Neutrophil (primary cell): ENCODE data around the gene SYN1.

ENCODE experiments used
- H3K27ac ChIP-seq: fragments of 200-600 bp; sonication (generic); 2 replicates; pipeline ENCODE4 v1.5.1; 2016; ENCODE audit warnings: mild to moderate bottlenecking, moderate library complexity
- H3K27me3 ChIP-seq: fragments of 200-600 bp; sonication (generic); 2 replicates; pipeline ENCODE4 v1.6.0; 2016; ENCODE audit warnings: mild to moderate bottlenecking
- H3K36me3 ChIP-seq: fragments of 200-600 bp; sonication (generic); 2 replicates; pipeline ENCODE4 v1.5.1; 2017
- H3K4me1 ChIP-seq, 2 experiments: fragments of 200-600 bp in 1 of 2; sonication (generic) in 1 of 2; 1 replicate in 1 of 2; 2 replicates in 1 of 2; pipeline versions ENCODE4 v1.5.1 to v1.6.1; 2013 to 2016; ENCODE audit warnings: low read depth in 1 of 2, low read length in 1 of 2, mild to moderate bottlenecking in 1 of 2, moderate library complexity in 1 of 2; ENCODE audit not compliant: control insufficient read depth in 1 of 2, insufficient read depth in 1 of 2
- H3K4me3 ChIP-seq, 2 experiments: fragments of 200-600 bp in 1 of 2; sonication (generic) in 1 of 2; 1 replicate in 1 of 2; 2 replicates in 1 of 2; pipeline ENCODE4 v1.5.1; 2013 to 2016; ENCODE audit warnings: low read depth in 1 of 2, low read length in 1 of 2, mild to moderate bottlenecking in 1 of 2, moderate library complexity in 1 of 2
- H3K9me3 ChIP-seq: fragments of 200-600 bp; sonication (generic); 2 replicates; pipeline ENCODE4 v1.5.1; 2016
- TF ChIP-seq, protein P1 (sequence below): fragments of 200-600 bp; sonication (generic); IDR thresholded peaks from 2 replicates; pipeline ENCODE4 v1.5.1; 2016; ENCODE audit warnings: antibody characterized with exemption

The SYN1 gene

DNA sequence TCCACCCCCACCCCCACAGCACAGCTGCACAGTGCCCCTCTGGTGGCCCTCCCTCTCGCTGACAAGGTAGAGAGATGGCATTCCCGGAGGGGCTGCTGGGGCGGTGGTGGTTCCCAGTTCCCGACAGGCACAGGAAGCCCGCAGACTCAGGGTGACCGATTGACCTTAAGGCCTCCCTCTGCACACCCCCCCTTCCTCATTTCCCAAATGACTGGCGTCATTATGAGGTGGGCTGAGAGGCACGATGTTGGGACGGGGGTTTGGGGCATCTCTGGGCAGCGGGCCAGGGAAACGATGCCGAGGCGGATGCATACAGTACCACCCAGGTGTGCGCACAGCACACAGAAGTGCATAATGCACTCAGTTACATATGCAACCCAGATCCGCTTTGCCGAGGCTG, 41.0 kb downstream of the SYN1 start:
- peaks cover 17 to 30% of the 10 kb centered on the region in 2 experiments for H3K4me1 ChIP-seq
- H3K27me3 ChIP-seq = peaks cover 50% of the 10 kb centered on the region
- H3K9me3 ChIP-seq = no peaks in the 10 kb centered on the region
- no peak overlapping the region for H3K4me3 ChIP-seq
- H3K27ac ChIP-seq = peak overlapping the region; percentile 65
- TF ChIP-seq, protein P1, sequence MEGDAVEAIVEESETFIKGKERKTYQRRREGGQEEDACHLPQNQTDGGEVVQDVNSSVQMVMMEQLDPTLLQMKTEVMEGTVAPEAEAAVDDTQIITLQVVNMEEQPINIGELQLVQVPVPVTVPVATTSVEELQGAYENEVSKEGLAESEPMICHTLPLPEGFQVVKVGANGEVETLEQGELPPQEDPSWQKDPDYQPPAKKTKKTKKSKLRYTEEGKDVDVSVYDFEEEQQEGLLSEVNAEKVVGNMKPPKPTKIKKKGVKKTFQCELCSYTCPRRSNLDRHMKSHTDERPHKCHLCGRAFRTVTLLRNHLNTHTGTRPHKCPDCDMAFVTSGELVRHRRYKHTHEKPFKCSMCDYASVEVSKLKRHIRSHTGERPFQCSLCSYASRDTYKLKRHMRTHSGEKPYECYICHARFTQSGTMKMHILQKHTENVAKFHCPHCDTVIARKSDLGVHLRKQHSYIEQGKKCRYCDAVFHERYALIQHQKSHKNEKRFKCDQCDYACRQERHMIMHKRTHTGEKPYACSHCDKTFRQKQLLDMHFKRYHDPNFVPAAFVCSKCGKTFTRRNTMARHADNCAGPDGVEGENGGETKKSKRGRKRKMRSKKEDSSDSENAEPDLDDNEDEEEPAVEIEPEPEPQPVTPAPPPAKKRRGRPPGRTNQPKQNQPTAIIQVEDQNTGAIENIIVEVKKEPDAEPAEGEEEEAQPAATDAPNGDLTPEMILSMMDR = no peak
- no peaks in the 10 kb centered on the region for H3K36me3 ChIP-seq

DNA sequence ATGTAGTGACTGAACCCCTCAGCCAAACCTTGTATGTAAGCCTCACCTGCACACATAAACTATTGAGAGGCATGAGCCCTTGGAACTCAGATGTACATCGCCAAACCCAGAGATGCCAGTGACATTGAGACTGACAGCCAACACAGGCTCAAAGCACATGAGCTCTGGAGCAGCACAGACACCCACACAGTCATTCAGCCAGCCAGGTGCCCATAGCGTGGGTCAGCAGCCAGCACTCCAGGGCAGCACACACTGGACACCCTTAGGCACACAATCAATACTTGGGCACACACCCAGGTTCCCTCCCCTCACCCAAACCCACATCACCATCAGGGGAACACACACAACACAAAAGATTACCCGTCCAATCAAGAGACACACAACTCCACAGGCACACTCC, 41.8 kb downstream of the SYN1 start:
- Histone ChIP-seq H3K36me3 (no peaks in the 10 kb centered on the region), H3K27ac (no peak overlapping the region), H3K4me3 (no peak overlapping the region), H3K4me1 (peaks cover 17 to 30% of the 10 kb centered on the region in 2 experiments), H3K9me3 (no peaks in the 10 kb centered on the region), H3K27me3 (peaks cover 58% of the 10 kb centered on the region)
- TF ChIP-seq, protein P1 = no peak

DNA sequence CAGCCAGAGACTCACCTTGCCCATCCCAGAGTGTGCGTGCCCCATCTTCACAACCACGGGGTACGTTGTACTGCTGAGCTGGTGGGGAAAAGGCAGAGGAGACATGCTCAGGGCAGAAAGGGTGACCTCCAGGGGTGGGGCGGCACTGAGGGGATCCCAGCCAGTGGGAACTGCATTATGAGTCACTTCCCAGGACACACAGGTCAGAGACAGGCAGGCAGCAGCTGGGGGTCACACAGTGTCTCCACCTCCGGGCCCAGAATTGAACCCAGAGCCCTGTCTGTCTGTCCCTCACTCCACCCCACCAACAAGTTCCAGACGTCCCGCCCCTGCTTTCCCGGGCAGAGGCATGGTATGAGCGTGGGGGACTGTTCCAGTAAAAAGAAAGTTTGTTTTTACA, 42.2 kb downstream of the SYN1 start:
- H3K36me3 ChIP-seq = no peaks in the 10 kb centered on the region
- TF ChIP-seq, protein P1 = no peak
- peaks cover 61% of the 10 kb centered on the region for H3K27me3 ChIP-seq
- H3K4me1 ChIP-seq = peaks cover 17 to 29% of the 10 kb centered on the region in 2 experiments
- H3K27ac ChIP-seq = no peak overlapping the region
- no peaks in the 10 kb centered on the region for H3K9me3 ChIP-seq
- H3K4me3 ChIP-seq = no peak overlapping the region

DNA sequence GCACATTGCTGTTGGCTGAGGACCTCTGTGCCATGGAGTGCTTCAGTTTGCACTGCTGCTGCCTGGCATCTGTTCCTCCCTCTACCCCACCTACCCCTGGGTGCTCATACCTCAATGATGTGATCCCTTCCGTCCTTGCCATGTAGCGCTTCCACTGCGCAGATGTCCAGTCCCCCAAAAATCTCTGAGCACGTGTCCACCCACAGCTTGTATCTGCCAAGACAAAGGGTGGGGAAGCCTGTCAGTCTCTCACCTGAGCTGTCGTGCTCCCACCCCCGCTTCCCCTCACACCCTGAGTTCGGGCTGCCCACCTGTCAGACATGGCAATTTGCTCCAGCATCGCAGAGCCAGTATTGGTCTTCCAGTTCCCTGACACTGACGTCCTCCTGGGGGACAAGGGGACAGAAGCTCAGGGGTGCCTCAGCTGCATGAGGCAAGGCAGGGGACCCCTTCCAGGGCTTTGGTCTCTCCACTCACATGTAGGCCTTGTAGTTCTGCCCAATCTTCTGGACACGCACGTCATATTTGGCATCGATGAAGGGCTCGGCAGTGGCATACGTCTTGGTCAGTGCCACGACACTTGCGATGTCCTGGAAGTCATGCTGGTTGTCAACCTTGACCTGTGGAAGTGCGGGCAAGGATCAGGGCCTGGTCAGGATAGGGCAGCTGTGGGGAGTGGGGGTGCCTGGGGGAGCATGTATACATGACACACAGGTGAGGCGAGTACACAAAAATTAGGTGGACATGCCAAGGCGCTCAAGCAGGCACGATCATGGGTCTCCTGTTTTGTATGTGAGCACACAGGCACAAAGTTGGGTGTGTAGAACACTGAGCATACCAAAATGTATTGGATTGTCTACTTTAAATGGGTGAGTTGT, 43.4 kb downstream of the SYN1 start:
- H3K4me3 ChIP-seq = no peak overlapping the region
- H3K36me3 ChIP-seq = peaks cover 8% of the 10 kb centered on the region
- TF ChIP-seq, protein P1 = no peak
- H3K27ac ChIP-seq = no peak overlapping the region
- H3K9me3 ChIP-seq = no peaks in the 10 kb centered on the region
- peaks cover 11 to 18% of the 10 kb centered on the region in 2 experiments for H3K4me1 ChIP-seq
- peaks cover 61% of the 10 kb centered on the region for H3K27me3 ChIP-seq

- no peaks in the 10 kb centered on the region for H3K9me3 ChIP-seq
- peaks cover 23% of the 10 kb centered on the region for H3K36me3 ChIP-seq
- H3K27ac ChIP-seq = no peak overlapping the region
- TF ChIP-seq, protein P1 = no peak
- peaks cover 11 to 15% of the 10 kb centered on the region in 2 experiments for H3K4me1 ChIP-seq
- peaks cover 61% of the 10 kb centered on the region for H3K27me3 ChIP-seq
- H3K4me3 ChIP-seq = no peak overlapping the region
Measured at GRCh38 chrX:47574547-47575301, 44.9 kb downstream of the SYN1 start.
